NCI-H2081 treated with DMSO at 0.1 percent for 48 hours (cell line): ENCODE measurements around the gene NGEF.
"Not testable (repeated sequence)": the region's sequence is repeated elsewhere in the genome, so short reads cannot be mapped to it uniquely, and the experiment has no call there.

ENCODE experiments used
- DNase-seq: peaks from one replicate; lab custom pipeline; 2025; lab: John Stamatoyannopoulos, UW

The NGEF gene

DNA sequence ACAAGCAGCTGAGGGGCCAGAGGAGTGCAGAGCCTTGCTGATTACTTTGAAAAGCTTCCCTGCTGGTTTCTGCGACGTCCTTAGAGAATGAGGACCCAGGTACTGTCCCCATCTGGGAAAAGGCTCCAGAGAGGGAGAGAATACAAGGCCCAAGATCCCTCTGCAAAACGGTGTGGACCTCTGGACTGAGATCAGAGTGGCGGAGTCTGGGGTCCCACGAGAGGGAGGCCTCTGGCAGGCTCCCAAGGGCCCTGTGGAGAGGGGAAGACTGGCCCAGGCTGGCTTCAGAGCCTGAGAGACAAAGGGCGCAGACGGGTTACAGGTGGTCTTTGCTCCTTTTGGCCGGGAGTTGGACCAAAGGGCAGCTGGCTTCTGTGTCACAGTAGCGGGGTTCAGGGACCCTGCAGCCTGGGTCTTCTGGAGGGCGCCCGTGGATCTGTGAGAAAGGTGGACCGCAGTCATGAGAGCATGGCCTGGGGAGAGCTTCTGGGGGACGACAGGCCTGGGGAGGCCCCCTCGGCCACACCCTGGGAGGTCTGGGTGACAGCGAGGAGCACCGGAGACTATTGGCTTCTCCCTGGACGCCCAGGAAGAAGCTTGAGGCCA is 142.2 kb downstream of the NGEF start:
- no peak for DNase-seq

GRCh38 chr2:232870018-232870765 is 142.9 kb downstream of the NGEF start, which contains the start of gene SNORC:
Gene SNORC, plus strand, starts transcription at chr2:232870264. Its CDS starts 78 bp downstream, at chr2:232870342.
- no peak for DNase-seq

DNA sequence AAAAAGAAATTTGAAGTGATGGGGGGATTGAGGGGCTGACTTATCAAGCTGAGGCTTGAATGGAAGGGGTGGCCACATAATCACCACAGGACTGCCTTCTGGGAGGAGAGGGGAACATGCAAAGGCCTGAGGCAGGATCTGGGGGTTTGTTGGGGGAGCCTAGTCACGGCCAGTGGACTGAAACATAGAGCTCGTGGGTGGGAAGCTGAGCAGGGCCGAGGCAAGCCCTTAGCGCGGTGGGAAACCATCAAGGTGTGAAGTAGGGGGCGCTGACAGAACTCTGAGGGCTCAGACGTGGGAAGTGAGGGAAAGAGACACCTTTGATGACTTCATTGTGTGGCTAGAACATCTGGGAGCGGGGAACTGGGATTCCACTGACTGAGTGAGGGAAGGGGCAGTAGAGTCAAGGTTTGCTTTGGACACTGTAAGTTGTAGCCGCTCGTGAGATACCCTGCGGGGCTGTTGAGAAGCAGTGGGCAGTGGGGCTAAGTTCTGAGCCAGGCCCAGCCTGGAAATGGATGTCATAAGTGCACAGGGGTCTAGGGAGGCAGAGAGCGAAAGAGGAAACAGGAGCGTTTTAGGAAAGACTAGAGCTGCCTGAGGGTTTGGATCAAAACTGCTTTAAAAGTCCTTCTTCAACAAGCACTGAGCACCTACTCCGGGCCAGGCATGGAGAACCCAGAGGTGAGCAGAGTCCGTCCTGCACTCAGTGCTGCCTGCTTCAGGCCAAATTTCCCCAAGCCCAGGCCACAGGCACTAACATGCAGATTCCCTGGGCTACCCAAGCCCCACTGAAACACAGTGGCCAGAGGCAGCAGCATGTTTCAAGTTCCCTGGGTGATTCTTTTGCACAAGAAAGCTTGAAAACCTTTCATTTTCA is 143.7 kb downstream of the NGEF start:
- DNase-seq: no peak

DNA sequence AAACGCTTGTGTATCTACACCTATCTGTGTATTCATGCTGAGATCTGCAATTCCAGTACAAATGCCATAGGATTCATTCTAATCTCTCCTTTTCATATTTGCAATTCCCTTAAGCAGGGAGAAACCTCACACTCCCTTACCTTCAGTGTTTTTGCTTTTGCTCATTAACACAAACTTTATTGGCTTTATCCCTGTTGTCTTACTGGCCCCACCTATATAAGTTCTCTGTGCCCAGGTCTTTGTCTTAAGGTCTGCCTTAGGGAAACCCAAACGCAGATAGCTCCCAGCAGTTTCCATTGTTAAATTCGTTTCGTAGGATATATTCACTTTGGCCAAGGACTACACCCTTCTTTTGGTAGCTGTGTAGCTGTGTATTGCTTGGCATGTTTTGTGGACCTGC is 147.0 kb downstream of the NGEF start:
- DNase-seq: no peak

GRCh38 chr2:232865165-232865564 is 147.9 kb downstream of the NGEF start:
- DNase-seq: no peak

DNA sequence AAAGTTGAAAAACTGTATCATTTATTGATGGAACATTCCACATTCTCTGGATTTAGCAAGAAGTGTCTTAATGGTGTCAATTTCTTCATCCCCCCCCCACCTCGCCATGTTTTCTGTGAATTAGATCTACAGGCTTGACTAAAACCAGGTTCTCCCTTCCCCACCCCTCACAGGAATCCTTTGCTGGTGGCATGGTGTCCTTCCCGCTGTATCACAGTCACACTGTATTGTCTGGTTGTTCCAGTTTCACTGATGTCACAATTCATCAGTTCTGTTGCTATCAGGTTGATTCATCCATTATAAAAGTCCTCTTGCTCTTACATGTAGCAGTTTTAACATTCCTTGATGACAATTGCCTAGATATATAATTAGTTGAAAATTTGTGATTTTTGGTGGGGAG is 149.1 kb downstream of the NGEF start:
- DNase-seq: no peak

DNA sequence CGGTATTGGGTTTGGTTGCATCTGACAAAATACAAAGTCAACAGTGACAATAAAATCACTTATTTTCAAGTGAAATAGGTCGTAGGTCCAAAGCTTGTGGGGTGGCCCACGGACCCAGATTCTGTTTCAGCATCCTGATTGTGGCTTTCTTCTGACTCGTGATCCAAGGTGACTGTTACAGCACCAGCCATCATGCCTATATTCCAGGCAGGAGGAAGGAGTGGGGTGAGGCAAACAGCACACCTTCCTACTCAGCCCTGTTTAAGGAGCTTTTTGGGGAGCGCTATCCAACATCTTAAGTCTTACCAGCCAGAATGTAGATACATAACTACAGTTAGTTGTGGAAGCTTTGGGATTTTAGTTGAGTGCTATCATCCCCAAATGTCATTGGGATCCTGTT is 151.7 kb downstream of the NGEF start:
- no peak for DNase-seq

DNA sequence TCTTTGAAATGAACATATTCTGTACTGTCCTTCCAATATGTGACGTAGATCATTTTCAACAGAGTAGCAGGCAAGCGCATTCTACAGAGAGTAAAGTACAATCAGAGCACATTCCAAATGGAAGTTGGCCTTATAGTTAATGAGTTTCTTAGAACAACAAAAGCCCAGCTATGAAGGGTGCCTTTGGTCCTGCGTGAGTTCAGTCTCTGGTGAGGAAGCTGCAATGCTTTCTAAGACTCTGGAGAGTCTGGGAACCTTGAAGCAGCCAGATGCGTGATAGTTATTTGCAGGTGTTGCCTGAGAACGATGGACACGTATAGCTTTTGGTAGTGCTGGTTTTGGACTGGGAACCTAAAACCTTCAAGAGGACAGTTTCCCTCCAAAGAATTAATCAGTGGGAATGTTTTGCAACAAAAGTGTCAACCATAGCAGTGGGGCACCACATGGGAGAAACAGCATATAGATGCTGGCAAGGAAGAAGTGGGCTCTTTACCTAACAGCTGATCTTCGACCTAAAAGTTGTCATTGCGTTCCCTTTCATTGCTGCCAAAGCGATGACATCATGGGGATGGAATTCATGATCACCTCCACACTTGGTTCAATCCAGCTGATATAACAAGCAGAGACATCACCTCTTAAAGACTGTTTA is 152.3 kb downstream of the NGEF start:
- no peak for DNase-seq

GRCh38 chr2:232859385-232859916 is 153.6 kb downstream of the NGEF start:
- DNase-seq: no peak

GRCh38 chr2:232857158-232857563 is 155.9 kb downstream of the NGEF start:
- no peak for DNase-seq

- no peak for DNase-seq
Observed at GRCh38 chr2:232854082-232854481, 159.0 kb downstream of the NGEF start.

GRCh38 chr2:232852676-232853075 is 160.4 kb downstream of the NGEF start:
- DNase-seq: no peak

- not testable (repeated sequence) for DNase-seq
Observed at GRCh38 chr2:232852081-232852480, 161.0 kb downstream of the NGEF start.

- no peak for DNase-seq
Observed at GRCh38 chr2:232850039-232850438, 163.0 kb downstream of the NGEF start.

- no peak for DNase-seq
Observed at GRCh38 chr2:232846055-232846454, 167.0 kb downstream of the NGEF start.

GRCh38 chr2:232843834-232844233 is 169.2 kb downstream of the NGEF start:
- no peak for DNase-seq

DNA sequence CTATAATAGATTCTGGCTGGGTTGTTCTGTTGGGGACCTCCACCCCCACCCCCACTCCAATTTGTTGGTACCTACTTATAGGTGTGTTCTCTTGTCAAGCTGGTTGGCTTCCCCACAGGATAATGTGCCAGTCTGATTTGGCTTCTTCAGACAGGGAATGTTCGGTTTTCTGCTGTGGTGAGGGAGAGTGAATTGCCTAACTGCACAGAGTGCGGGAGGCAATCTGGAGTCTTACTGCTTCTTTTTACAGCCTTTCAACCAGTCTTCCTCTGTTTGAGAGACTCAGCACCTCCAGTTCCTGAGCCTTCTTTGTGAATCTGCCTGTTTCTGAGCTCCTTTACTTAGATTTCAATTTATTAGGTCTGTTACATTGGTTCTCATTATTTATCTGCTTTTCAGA is 170.4 kb downstream of the NGEF start:
- DNase-seq: no peak

- no peak for DNase-seq
Observed at GRCh38 chr2:232839411-232840079, 173.5 kb downstream of the NGEF start.

DNA sequence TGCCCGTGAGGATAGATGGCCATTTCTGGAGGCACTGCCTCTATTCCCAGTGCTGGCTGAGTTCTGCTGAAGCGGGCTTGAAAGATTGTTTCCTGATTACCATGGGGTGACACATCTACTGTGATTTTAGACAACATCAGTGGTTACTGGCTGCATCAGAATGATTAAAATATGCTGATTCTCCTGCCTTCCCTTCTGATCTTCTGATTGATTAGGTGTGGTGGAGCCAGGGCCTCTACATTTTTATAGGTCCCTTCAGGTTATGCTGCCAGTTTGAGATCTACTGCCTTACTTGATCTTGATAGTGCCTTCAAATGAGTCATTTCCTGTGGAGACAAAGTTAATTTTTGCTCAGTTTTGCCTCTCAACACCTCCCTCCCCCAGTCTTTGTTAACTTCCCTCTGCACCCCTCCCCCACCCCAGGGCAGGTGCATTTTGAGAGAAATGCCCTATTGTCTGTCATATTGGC is 174.6 kb downstream of the NGEF start:
- no peak for DNase-seq

GRCh38 chr2:232836934-232837333 is 176.1 kb downstream of the NGEF start:
- no peak for DNase-seq

DNA sequence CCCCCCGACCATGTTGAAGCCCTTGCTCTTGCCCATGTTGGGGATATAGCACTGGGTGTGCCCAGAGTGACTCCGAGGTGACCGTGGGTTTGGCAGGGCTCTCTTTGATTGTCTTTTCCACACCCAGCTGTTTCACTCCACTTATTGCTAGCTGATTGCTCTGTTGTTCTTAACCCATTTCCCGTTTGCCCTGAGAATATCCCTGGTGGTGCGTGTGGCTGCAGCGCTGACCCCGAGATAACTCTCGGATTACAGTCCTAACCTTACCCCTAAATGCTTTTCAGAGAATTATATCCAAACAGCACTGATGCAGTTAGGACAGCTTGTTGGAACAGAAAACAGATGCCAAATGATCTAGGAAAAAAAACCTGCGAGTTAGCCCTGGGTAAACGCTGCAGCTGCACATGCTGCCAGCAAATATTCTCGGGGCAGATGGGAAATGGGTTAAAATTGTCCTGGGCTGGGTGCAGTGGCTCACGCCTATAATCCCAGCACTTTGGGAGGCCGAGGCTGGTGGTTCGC is 177.3 kb downstream of the NGEF start:
- DNase-seq: no peak
